Mesendoderm (in vitro differentiated cells): ENCODE data around the gene KCNIP2.

Source experiments
- DNase-seq: peaks from one replicate; pipeline ENCODE4 v3.0.0; 2013
- H2AK5ac ChIP-seq: 2 replicates; pipeline ENCODE4 v1.6.1; 2013; ENCODE audit warnings: low read length, inconsistent platforms
- H2BK120ac ChIP-seq: 2 replicates; pipeline ENCODE4 v1.6.1; 2013; ENCODE audit warnings: low read depth, mild to moderate bottlenecking, low read length, moderate library complexity, mixed read lengths
- H2BK15ac ChIP-seq: replicated peaks from 2 replicates; pipeline ENCODE4 v1.6.1; 2013; ENCODE audit warnings: low read depth, mild to moderate bottlenecking, moderate library complexity
- H2BK5ac ChIP-seq: 2 replicates; pipeline ENCODE4 v1.6.1; 2013; ENCODE audit warnings: low read length, inconsistent platforms
- H3K18ac ChIP-seq: 2 replicates; pipeline ENCODE4 v1.6.1; 2013; ENCODE audit warnings: mild to moderate bottlenecking, low read length, mixed read lengths
- H3K23ac ChIP-seq: one replicate; pipeline ENCODE4 v1.6.1; 2013; ENCODE audit warnings: low read length
- H3K27ac ChIP-seq: 2 replicates; pipeline ENCODE4 v1.5.1; 2013; ENCODE audit warnings: low read depth, mild to moderate bottlenecking, inconsistent platforms, low read length, moderate library complexity
- H3K27me3 ChIP-seq: 2 replicates; pipeline ENCODE4 v1.6.1; 2013; ENCODE audit warnings: low read length, control low read depth, mild to moderate bottlenecking, inconsistent platforms; ENCODE audit not compliant: insufficient read depth, poor library complexity
- H3K36me3 ChIP-seq: 2 replicates; pipeline ENCODE4 v1.6.1; 2013; ENCODE audit warnings: low read length, inconsistent platforms; ENCODE audit not compliant: control insufficient read depth, insufficient read depth
- H3K4ac ChIP-seq: one replicate; pipeline ENCODE4 v1.6.1; 2013; ENCODE audit warnings: low read depth, mild to moderate bottlenecking, low read length, moderate library complexity
- H3K4me1 ChIP-seq: 2 replicates; pipeline ENCODE4 v1.6.1; 2013; ENCODE audit warnings: low read depth, low read length, inconsistent platforms; ENCODE audit not compliant: control insufficient read depth
- H3K4me2 ChIP-seq: 2 replicates; pipeline ENCODE4 v1.6.1; 2013; ENCODE audit warnings: low read length
- H3K4me3 ChIP-seq: 2 replicates; pipeline ENCODE4 v1.5.1; 2013; ENCODE audit warnings: mild to moderate bottlenecking, low read length
- H3K56ac ChIP-seq: one replicate; pipeline ENCODE4 v1.6.1; 2013; ENCODE audit warnings: low read length
- H3K79me1 ChIP-seq: 2 replicates; pipeline ENCODE4 v1.6.1; 2013; ENCODE audit warnings: low read length, inconsistent platforms
- H3K79me2 ChIP-seq: 2 replicates; pipeline ENCODE4 v1.6.1; 2013; ENCODE audit warnings: mild to moderate bottlenecking, low read length; ENCODE audit not compliant: control insufficient read depth, insufficient read depth
- H3K9ac ChIP-seq: 2 replicates; pipeline ENCODE4 v1.6.1; 2013; ENCODE audit warnings: low read length, inconsistent platforms
- H4K5ac ChIP-seq: one replicate; pipeline ENCODE4 v1.6.1; 2013; ENCODE audit warnings: low read length
- H4K8ac ChIP-seq: one replicate; pipeline ENCODE4 v1.6.1; 2013; ENCODE audit warnings: low read depth, mild to moderate bottlenecking, control low read depth, low read length, moderate library complexity
- WGBS: extraction: QIAGEN DNeasy Blood & Tissue Kit; methylation state at CpG from one replicate; pipeline ENCODE4 v1.1.7; 2013; ENCODE audit warnings: low lambda C conversion rate, missing lambda C conversion rate; ENCODE audit not compliant: insufficient coverage; ENCODE audit errors: extremely low coverage; 5-methylcytosine and 5-hydroxymethylcytosine counted together

KCNIP2 gene

DNA sequence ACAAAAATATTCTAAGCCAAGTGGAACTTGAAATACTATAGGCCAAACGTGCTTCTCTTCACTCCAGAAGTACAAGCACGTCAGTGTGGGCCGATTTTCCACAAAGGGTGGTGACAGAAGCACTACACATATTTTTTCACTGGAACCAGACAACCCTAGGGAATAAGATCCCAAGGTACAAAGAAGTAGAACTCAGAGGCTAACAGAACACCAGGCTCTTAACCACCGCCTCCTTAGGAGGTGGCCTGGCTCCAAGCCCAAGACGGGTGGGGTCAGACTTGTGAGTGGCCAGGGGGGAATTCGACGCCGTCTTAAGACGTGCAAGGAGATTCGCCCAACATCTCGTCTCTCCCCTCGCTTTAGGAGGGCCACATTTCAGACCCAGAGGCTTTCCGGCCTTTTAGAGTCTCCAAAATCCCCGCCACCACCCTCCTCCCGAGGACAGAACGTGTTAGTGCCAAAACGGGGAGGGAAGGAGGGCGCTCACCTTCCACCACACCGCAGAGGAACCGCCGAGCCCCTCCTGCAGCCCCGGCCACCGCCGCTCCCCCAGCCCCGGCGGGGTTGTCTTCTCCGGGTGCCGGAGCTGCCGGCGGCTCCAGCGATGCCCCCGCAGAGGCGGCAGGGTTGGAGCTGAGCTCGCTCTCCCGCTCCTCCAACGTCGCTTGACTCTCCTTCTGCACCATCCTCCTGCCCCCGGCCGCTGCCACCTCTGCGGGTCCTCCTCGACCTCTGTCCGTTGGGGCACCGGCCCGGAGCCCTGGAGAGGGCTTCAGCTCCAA lies 26.1 kb downstream of the KCNIP2 start:
- Histone ChIP-seq H3K4me2 (peak overlapping the region; percentile 92), H3K4ac (peak overlapping the region; percentile 93), H3K79me1 (peaks cover 4% of the 10 kb centered on the region), H3K36me3 (peaks cover 1% of the 10 kb centered on the region), H3K4me1 (peaks cover 3% of the 10 kb centered on the region), H3K4me3 (peak overlapping the region; percentile 96), H3K9ac (peak overlapping the region; percentile 91), H3K23ac (no peak overlapping the region), H3K27me3 (no peaks in the 10 kb centered on the region), H4K5ac (no peak overlapping the region), H3K79me2 (peaks cover 46% of the 10 kb centered on the region), H3K27ac (peak overlapping the region; percentile 93), H2BK120ac (peak overlapping the region; percentile 8), H2AK5ac (no peak overlapping the region), H3K18ac (peak overlapping the region; percentile 84), H3K56ac (peak overlapping the region; percentile 95), H2BK5ac (peak overlapping the region; percentile 43), H4K8ac (no peak overlapping the region), H2BK15ac (no peak overlapping the region)
- peak; percentile 86 for DNase-seq
- WGBS, result no CpG with 5 or more reads among the region's 44 CpGs

DNA sequence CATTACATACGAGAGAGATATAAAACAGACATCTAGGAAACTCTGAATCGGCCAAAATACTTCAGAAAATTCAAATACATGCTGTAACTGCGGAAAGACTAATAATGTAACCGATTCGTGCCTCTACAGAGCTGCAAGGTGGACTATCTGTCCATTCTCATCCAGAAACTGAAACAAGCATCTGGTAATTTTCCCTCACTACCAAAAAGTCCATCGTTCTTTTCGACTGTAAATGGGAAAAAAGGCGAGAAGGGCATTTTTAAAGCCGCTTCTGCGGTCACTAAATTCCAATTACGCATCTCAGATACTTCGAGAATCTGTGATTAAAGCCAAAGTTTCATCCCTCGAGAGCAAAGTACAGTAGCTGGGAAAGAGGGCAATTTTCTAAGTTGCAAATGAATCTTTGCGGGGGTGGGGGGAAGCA lies 26.7 kb downstream of the KCNIP2 start:
- H3K4me3 ChIP-seq, result peak overlapping the region; percentile 96
- H2BK15ac ChIP-seq, result no peak overlapping the region
- peak overlapping the region; percentile 93 for H3K27ac ChIP-seq
- no peak overlapping the region for H4K5ac ChIP-seq
- H3K18ac ChIP-seq, result no peak overlapping the region
- peaks cover 1% of the 10 kb centered on the region for H3K36me3 ChIP-seq
- peak overlapping the region; percentile 92 for H3K4me2 ChIP-seq
- H2BK120ac ChIP-seq, result no peak overlapping the region
- H3K56ac ChIP-seq, result peak overlapping the region; percentile 95
- H4K8ac ChIP-seq, result no peak overlapping the region
- H3K79me2 ChIP-seq, result peaks cover 51% of the 10 kb centered on the region
- H3K4ac ChIP-seq, result no peak overlapping the region
- peak overlapping the region; percentile 91 for H3K9ac ChIP-seq
- H3K79me1 ChIP-seq, result peaks cover 4% of the 10 kb centered on the region
- DNase-seq, result no peak
- no CpG with 5 or more reads among the region's 14 CpGs for WGBS
- no peak overlapping the region for H3K23ac ChIP-seq
- H3K4me1 ChIP-seq, result peaks cover 3% of the 10 kb centered on the region
- no peak overlapping the region for H2BK5ac ChIP-seq
- no peak overlapping the region for H2AK5ac ChIP-seq
- H3K27me3 ChIP-seq, result no peaks in the 10 kb centered on the region

DNA sequence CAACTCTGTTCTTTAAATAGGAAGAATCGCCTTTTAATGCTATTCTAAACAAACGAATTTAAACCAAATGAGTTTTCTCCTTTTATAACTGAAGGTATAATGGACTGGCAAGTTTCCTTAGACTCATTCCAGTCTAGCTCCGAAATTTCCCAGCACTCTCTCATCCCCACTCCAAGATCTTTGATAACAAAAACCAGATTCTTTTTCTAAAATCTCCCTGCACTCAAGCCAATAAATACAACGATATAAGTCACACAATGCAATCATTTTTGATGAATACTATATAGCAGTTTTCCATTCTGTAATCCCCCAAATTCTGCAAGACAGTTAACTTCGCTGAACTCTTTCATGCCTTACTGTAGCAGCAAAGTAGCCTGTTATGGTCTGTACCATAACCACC lies 27.2 kb downstream of the KCNIP2 start:
- H3K27me3 ChIP-seq, result no peaks in the 10 kb centered on the region
- no peak overlapping the region for H4K5ac ChIP-seq
- H3K36me3 ChIP-seq, result peaks cover 1% of the 10 kb centered on the region
- H3K27ac ChIP-seq, result no peak overlapping the region
- H3K4me2 ChIP-seq, result peak overlapping the region; percentile 89
- peak overlapping the region; percentile 74 for H3K4me3 ChIP-seq
- H4K8ac ChIP-seq, result no peak overlapping the region
- H3K56ac ChIP-seq, result peak overlapping the region; percentile 85
- no peak for DNase-seq
- no CpG with 5 or more reads among the region's 5 CpGs for WGBS
- no peak overlapping the region for H2BK15ac ChIP-seq
- no peak overlapping the region for H3K23ac ChIP-seq
- peaks cover 54% of the 10 kb centered on the region for H3K79me2 ChIP-seq
- H3K4ac ChIP-seq, result no peak overlapping the region
- no peak overlapping the region for H3K18ac ChIP-seq
- peak overlapping the region; percentile 91 for H3K9ac ChIP-seq
- peaks cover 4% of the 10 kb centered on the region for H3K79me1 ChIP-seq
- no peak overlapping the region for H2BK120ac ChIP-seq
- no peak overlapping the region for H2BK5ac ChIP-seq
- no peak overlapping the region for H2AK5ac ChIP-seq
- peaks cover 3% of the 10 kb centered on the region for H3K4me1 ChIP-seq

DNA sequence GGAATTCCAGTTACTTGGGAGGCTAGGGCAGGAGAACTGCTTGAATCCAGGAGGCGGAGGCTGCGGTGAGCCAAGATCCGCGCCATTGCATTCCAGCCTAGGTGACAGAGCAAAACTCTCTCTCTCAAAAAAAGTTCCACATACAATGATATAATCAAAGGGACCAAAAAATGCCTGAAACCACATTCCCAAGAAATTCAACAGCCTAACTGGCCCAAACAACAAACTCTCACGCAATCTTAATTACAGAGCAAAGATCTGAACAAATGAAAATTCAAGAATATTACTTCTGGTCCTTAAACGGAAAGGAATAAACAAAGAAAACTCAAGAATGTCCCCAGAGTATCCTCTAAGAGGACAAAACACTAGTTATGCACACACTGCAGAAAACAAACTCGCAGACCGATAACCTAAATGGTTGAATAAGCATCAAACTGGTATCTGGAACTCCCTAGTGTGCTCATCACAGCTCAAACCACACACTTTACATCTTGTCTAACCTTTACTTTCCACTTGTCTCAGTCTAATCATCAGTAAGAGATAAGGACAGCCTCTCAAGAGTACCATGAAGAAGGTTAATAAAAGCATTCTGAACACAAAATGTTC lies 29.0 kb downstream of the KCNIP2 start:
- H3K36me3 ChIP-seq, result peaks cover 1% of the 10 kb centered on the region
- no peak overlapping the region for H2BK15ac ChIP-seq
- H3K79me1 ChIP-seq, result peaks cover 4% of the 10 kb centered on the region
- no peak overlapping the region for H3K4ac ChIP-seq
- no peak overlapping the region for H3K4me3 ChIP-seq
- H3K18ac ChIP-seq, result no peak overlapping the region
- no peak overlapping the region for H4K8ac ChIP-seq
- WGBS, result no CpG with 5 or more reads among the region's 8 CpGs
- no peak overlapping the region for H2AK5ac ChIP-seq
- H3K4me2 ChIP-seq, result no peak overlapping the region
- H2BK5ac ChIP-seq, result no peak overlapping the region
- no peak overlapping the region for H4K5ac ChIP-seq
- peaks cover 3% of the 10 kb centered on the region for H3K4me1 ChIP-seq
- H3K23ac ChIP-seq, result no peak overlapping the region
- no peak overlapping the region for H3K9ac ChIP-seq
- H3K56ac ChIP-seq, result no peak overlapping the region
- no peaks in the 10 kb centered on the region for H3K27me3 ChIP-seq
- H2BK120ac ChIP-seq, result no peak overlapping the region
- peaks cover 55% of the 10 kb centered on the region for H3K79me2 ChIP-seq
- no peak overlapping the region for H3K27ac ChIP-seq
- no peak for DNase-seq

DNA sequence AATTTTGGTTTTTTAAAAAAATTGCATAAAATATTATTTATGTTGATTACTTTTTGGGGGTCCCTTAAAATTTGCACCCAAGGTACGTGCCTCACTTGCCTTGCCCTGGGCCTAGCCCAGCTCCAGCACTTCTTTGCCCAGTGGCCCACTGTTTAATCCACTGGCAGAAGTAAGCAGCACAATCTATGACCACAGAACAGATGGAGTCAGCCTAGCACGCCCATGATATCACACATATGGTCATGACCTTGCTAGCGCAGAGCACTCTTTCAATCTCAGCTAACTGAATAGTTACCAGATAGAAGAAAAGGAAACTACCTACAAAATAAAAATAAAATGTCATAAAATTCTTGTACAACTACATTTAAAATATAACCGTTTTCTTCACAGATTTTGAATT lies 31.0 kb downstream of the KCNIP2 start:
- no peak overlapping the region for H2BK15ac ChIP-seq
- 100% methylated on average over 1 of the region's 4 CpGs for WGBS

More for the DNA sequence above, 31.0 kb downstream of the KCNIP2 start:
- Histone ChIP-seq H3K18ac (no peak overlapping the region), H3K4me2 (no peak overlapping the region), H3K4ac (no peak overlapping the region), H3K56ac (no peak overlapping the region), H4K8ac (no peak overlapping the region), H3K27me3 (no peaks in the 10 kb centered on the region), H4K5ac (no peak overlapping the region), H2BK120ac (no peak overlapping the region), H2AK5ac (no peak overlapping the region), H3K23ac (peak overlapping the region; percentile 85), H3K4me1 (peaks cover 3% of the 10 kb centered on the region), H3K27ac (no peak overlapping the region), H3K36me3 (peaks cover 3% of the 10 kb centered on the region), H2BK5ac (no peak overlapping the region), H3K9ac (no peak overlapping the region), H3K79me1 (peaks cover 6% of the 10 kb centered on the region), H3K79me2 (peaks cover 51% of the 10 kb centered on the region), H3K4me3 (no peak overlapping the region)
- DNase-seq, result no peak
